Skeletal muscle satellite cell (primary cell): ENCODE data around the gene CELSR1.

Experiments used
- H3K27me3 ChIP-seq: 2 replicates; pipeline ENCODE4 v1.7.0; 2013; ENCODE audit warnings: low read length; ENCODE audit not compliant: control insufficient read depth, insufficient read depth
- H3K36me3 ChIP-seq: 2 replicates; pipeline ENCODE4 v1.7.0; 2013; ENCODE audit warnings: mild to moderate bottlenecking, control low read depth, low read length; ENCODE audit not compliant: insufficient read depth
- H3K4me1 ChIP-seq: 2 replicates; pipeline ENCODE4 v1.7.0; 2013; ENCODE audit warnings: low read length; ENCODE audit not compliant: control insufficient read depth, insufficient read depth
- H3K4me2 ChIP-seq: 2 replicates; pipeline ENCODE4 v1.7.0; 2013; ENCODE audit warnings: mild to moderate bottlenecking, low read length
- H3K4me3 ChIP-seq: 2 replicates; pipeline ENCODE4 v1.7.0; 2013; ENCODE audit warnings: low read length
- H3K9ac ChIP-seq: 2 replicates; pipeline ENCODE4 v1.7.0; 2013; ENCODE audit warnings: mild to moderate bottlenecking, low read depth, low read length, moderate library complexity
- H3K9me3 ChIP-seq: replicated peaks from 2 replicates; pipeline ENCODE4 v1.7.0; 2013; ENCODE audit warnings: mild to moderate bottlenecking, control low read depth, low read length

Gene CELSR1

DNA sequence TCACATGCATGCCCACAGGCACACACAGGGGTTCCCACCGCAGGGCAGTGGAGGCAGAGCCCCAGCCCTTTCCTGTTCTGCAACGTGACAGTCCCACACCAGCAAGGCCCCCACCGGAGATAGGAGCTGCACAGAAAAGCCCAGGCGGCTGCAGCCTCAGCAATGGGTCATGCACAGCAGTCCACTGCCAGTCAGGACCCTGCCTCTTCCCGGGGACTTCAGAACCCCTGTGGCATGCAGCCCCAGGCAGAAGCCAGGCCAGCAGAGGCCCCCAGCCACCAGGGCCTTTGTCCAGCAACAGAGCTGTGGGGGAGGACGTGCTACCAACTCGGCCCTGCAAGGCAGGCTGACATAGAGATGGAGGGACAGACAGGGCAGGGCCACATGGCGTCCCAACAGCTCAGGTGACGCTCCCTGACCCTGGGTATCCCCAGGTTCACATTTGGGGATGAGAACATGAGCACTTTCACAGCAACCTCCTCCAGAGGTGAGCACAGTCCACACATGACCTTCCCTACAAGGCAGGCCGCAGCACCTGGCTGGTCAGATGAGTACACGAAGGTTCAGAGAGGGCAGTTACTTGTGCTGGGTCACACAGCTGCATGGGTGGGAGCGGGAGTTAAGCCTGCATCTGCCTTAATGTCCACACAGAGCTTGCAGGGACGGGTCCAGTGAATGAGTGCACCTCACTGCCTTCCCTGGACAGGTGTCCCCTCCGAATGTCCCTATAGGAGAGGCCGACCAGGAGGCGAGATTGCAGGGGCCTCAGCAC lies 87.3 kb downstream of the CELSR1 start:
- H3K4me1 ChIP-seq = no peaks in the 10 kb centered on the region
- no peak overlapping the region for H3K9ac ChIP-seq
- H3K36me3 ChIP-seq = no peaks in the 10 kb centered on the region

DNA sequence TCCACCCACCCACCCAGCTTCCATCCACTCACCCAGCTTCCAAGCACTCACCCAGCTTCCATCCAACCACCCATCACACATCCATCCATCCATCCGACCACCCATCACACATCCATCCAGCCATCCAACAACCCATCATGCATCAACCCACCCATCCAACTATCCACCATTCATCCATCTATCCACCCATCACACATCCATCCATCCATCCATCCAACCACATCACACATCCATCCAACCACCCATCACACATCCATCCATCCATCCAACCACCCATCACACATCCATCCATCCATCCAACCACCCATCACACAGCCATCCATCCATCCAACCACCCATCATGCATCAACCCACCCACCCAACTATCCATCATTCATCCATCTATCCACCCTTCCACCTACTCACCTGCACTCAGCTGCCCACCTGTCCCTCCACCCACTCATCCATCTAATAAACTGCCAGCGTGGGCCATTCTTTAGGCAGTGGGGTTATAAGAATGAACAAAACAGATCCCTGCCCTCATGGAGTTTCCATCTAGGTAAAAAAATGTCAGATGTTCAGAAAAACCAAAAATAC lies 88.2 kb downstream of the CELSR1 start:
- Histone ChIP-seq H3K4me3 (no peak overlapping the region), H3K36me3 (no peaks in the 10 kb centered on the region)

More for the DNA sequence above, 87.3 kb downstream of the CELSR1 start:
- H3K27me3 ChIP-seq = peaks cover 64% of the 10 kb centered on the region
- H3K9me3 ChIP-seq = no peaks in the 10 kb centered on the region
- H3K4me2 ChIP-seq = no peak overlapping the region
- H3K4me3 ChIP-seq = no peak overlapping the region

DNA sequence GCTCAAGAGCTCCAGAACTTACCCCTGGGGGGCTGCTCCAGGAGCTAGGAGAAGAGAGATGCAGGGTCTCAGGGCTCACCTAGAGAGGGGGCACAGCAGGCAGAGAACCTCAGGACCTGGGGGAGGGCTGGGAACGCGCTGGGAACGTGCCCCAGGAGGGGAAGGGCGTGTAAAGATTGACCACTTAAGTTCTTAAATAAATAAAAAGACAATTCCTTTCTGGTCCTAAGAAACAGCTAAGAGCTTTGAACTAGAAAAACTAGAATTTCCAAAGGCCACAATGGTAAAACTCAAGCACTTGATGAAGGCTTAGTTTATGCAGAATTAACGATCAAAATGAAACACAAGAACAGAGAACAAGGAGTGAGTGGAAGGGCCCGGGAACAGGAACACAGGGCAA lies 89.1 kb downstream of the CELSR1 start:
- H3K9me3 ChIP-seq = no peaks in the 10 kb centered on the region
- H3K4me2 ChIP-seq = no peak overlapping the region
- H3K27me3 ChIP-seq = peaks cover 66% of the 10 kb centered on the region
- no peak overlapping the region for H3K9ac ChIP-seq
- H3K4me3 ChIP-seq = no peak overlapping the region
- no peaks in the 10 kb centered on the region for H3K4me1 ChIP-seq
- H3K36me3 ChIP-seq = no peaks in the 10 kb centered on the region

More for the DNA sequence above, 88.2 kb downstream of the CELSR1 start:
- Histone ChIP-seq H3K9me3 (no peaks in the 10 kb centered on the region), H3K27me3 (peaks cover 66% of the 10 kb centered on the region), H3K9ac (no peak overlapping the region), H3K4me1 (no peaks in the 10 kb centered on the region), H3K4me2 (no peak overlapping the region)

GRCh38 chr22:46447906-46448305 lies 89.5 kb downstream of the CELSR1 start:
- Histone ChIP-seq H3K9ac (no peak overlapping the region), H3K4me3 (no peak overlapping the region), H3K4me2 (no peak overlapping the region), H3K4me1 (no peaks in the 10 kb centered on the region), H3K36me3 (no peaks in the 10 kb centered on the region), H3K9me3 (no peaks in the 10 kb centered on the region), H3K27me3 (peaks cover 65% of the 10 kb centered on the region)

- Histone ChIP-seq H3K4me2 (no peak overlapping the region), H3K4me1 (no peaks in the 10 kb centered on the region), H3K36me3 (no peaks in the 10 kb centered on the region), H3K4me3 (no peak overlapping the region), H3K9ac (no peak overlapping the region), H3K9me3 (no peaks in the 10 kb centered on the region), H3K27me3 (peaks cover 58% of the 10 kb centered on the region)
Observed at GRCh38 chr22:46446799-46447198, 90.6 kb downstream of the CELSR1 start.

- Histone ChIP-seq H3K9me3 (no peaks in the 10 kb centered on the region), H3K27me3 (peaks cover 55% of the 10 kb centered on the region), H3K4me3 (no peak overlapping the region), H3K9ac (no peak overlapping the region), H3K36me3 (no peaks in the 10 kb centered on the region), H3K4me1 (no peaks in the 10 kb centered on the region), H3K4me2 (no peak overlapping the region)
Observed at GRCh38 chr22:46445771-46446420, 91.5 kb downstream of the CELSR1 start.

GRCh38 chr22:46444390-46444854 lies 93.0 kb downstream of the CELSR1 start:
- H3K4me1 ChIP-seq = no peaks in the 10 kb centered on the region
- H3K27me3 ChIP-seq = peaks cover 53% of the 10 kb centered on the region
- H3K4me3 ChIP-seq = no peak overlapping the region
- H3K9ac ChIP-seq = no peak overlapping the region
- no peak overlapping the region for H3K4me2 ChIP-seq
- no peaks in the 10 kb centered on the region for H3K36me3 ChIP-seq
- no peaks in the 10 kb centered on the region for H3K9me3 ChIP-seq

GRCh38 chr22:46443850-46444389 lies 93.5 kb downstream of the CELSR1 start:
- Histone ChIP-seq H3K9ac (no peak overlapping the region), H3K9me3 (no peaks in the 10 kb centered on the region), H3K36me3 (no peaks in the 10 kb centered on the region), H3K27me3 (peaks cover 59% of the 10 kb centered on the region), H3K4me3 (no peak overlapping the region), H3K4me1 (no peaks in the 10 kb centered on the region), H3K4me2 (no peak overlapping the region)

DNA sequence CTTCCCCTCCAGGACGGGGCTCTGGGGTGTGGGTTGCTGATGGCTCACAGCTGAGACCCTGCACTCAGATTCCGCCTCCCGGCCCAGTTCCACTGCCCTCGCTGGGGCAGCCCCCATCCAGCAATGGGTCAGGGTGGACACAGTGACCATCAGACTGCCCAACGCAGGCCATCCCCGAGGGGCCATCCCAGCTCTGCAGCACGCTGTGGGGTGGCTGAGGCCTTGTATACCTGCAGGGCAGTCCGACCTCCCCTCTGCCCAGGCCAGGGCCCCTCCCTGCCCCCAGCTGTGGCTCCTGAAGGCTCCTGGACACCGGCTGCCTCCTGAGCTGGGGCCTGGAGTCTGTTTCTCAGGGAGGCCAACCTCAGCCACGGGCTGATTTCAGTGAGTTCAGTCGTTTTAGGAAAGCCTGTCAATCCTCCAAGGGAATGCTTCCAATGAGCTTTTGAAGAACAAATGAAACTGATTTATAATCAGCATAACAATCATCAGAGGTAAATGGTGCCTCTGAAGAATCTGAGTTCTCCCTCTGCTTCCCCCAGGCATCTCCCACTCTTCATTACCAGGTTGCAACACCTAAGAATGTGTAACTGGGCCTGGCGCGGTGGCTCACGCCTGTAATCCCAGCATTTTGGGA lies 95.1 kb downstream of the CELSR1 start:
- Histone ChIP-seq H3K36me3 (no peaks in the 10 kb centered on the region), H3K9me3 (no peaks in the 10 kb centered on the region), H3K4me1 (no peaks in the 10 kb centered on the region), H3K4me2 (no peak overlapping the region), H3K9ac (no peak overlapping the region), H3K27me3 (peaks cover 65% of the 10 kb centered on the region), H3K4me3 (no peak overlapping the region)

GRCh38 chr22:46439576-46440465 lies 97.6 kb downstream of the CELSR1 start:
- peaks cover 66% of the 10 kb centered on the region for H3K27me3 ChIP-seq
- H3K4me1 ChIP-seq = no peaks in the 10 kb centered on the region
- H3K4me2 ChIP-seq = no peak overlapping the region
- H3K9me3 ChIP-seq = no peaks in the 10 kb centered on the region
- no peak overlapping the region for H3K4me3 ChIP-seq
- no peaks in the 10 kb centered on the region for H3K36me3 ChIP-seq
- no peak overlapping the region for H3K9ac ChIP-seq
